PC-3 (cell line): ENCODE measurements around the gene NASP. TPM values are rescaled to one million over a fixed set of nuclear protein-coding genes. Genes with fewer than 3 reads are reported as not detected.

Source experiments
- ATAC-seq: fragments of 200-7000 bp; cut with Tn5 transposase; 2 replicates; pipeline ENCODE4 v1.9.1; 2020; ENCODE audit warnings: mild to moderate bottlenecking, moderate library complexity
- BruUV-seq: library from RNA; stranded (reverse); fragments of 400-500 nt; replicated peaks from 2 replicates; lab custom pipeline; 2021; lab: Mats Ljungman, UMichigan
- CTCF ChIA-PET: fragments of 300-600 bp; sonication (Branson Sonifier 250); formaldehyde crosslinking; loops from one replicate; lab custom pipeline; 2022; ENCODE audit warnings: antibody characterized with exemption; lab: Charles Lee
- POLR2A ChIA-PET: fragments of 300-600 bp; sonication (Branson Sonifier 250); formaldehyde crosslinking; loops from one replicate; lab custom pipeline; 2022; ENCODE audit warnings: antibody characterized with exemption; ENCODE audit not compliant: unreplicated experiment; lab: Charles Lee
- DNase-seq: peaks from one replicate; pipeline ENCODE4 v3.0.0-alpha.2; 2015
- H2AFZ ChIP-seq: fragments of 300-600 bp; sonication (generic); 2 replicates; pipeline ENCODE4 v1.6.0; 2016; ENCODE audit warnings: antibody characterized with exemption, low read length
- H3F3A ChIP-seq: fragments of 300-600 bp; sonication (generic); one replicate; pipeline ENCODE4 v1.6.0; 2017; ENCODE audit warnings: antibody characterized with exemption, low read length, control low read depth, mild to moderate bottlenecking; ENCODE audit not compliant: unreplicated experiment
- H3K27ac ChIP-seq: fragments of 300-600 bp; sonication (generic); 2 replicates; pipeline ENCODE4 v1.5.1; 2016; ENCODE audit warnings: mild to moderate bottlenecking, low read length
- H3K27me3 ChIP-seq: fragments of 300-600 bp; sonication (generic); 2 replicates; pipeline ENCODE4 v1.6.1; 2016; ENCODE audit warnings: low read length, mixed read lengths
- H3K36me3 ChIP-seq: fragments of 300-600 bp; sonication (generic); 2 replicates; pipeline ENCODE4 v1.6.1; 2016; ENCODE audit warnings: low read depth, mixed run types, low read length, mixed read lengths
- H3K4me1 ChIP-seq: fragments of 300-600 bp; sonication (generic); 2 replicates; pipeline ENCODE4 v1.5.1; 2016; ENCODE audit warnings: low read length; ENCODE audit not compliant: insufficient read depth
- H3K4me2 ChIP-seq: fragments of 300-600 bp; sonication (generic); 2 replicates; pipeline ENCODE4 v1.6.0; 2016; ENCODE audit warnings: low read length
- H3K4me3 ChIP-seq: fragments of 300-600 bp; sonication (generic); 2 replicates; pipeline ENCODE4 v1.5.1; 2016; ENCODE audit warnings: mild to moderate bottlenecking, low read length, mixed read lengths
- H3K79me2 ChIP-seq: fragments of 300-600 bp; sonication (generic); 2 replicates; pipeline ENCODE4 v1.6.1; 2017; ENCODE audit warnings: low read length, mixed read lengths
- H3K9ac ChIP-seq: fragments of 300-600 bp; sonication (generic); 2 replicates; pipeline ENCODE4 v1.6.0; 2016; ENCODE audit warnings: mild to moderate bottlenecking, low read length
- H3K9me2 ChIP-seq: fragments of 300-600 bp; sonication (generic); replicated peaks from 2 replicates; pipeline ENCODE4 v1.6.1; 2016; ENCODE audit warnings: mixed run types, low read length, mixed read lengths
- H3K9me3 ChIP-seq: fragments of 300-600 bp; sonication (generic); 2 replicates; pipeline ENCODE4 v1.6.1; 2016; ENCODE audit warnings: low read length, mixed read lengths
- H4K20me1 ChIP-seq: fragments of 300-600 bp; sonication (generic); 2 replicates; pipeline ENCODE4 v1.6.1; 2016; ENCODE audit warnings: low read length, mixed read lengths
- CTCF ChIP-seq: fragments of 300-600 bp; sonication (generic); conservative IDR thresholded peaks from 2 replicates; pipeline ENCODE4 v1.5.1; 2017; ENCODE audit warnings: antibody characterized with exemption, low read depth, mild to moderate bottlenecking, low read length
- EZH2 ChIP-seq: fragments of 300-600 bp; sonication (generic); IDR thresholded peaks from one replicate; pipeline ENCODE4 v1.6.1; 2017; ENCODE audit warnings: antibody characterized with exemption, mild to moderate bottlenecking, low read length; ENCODE audit not compliant: unreplicated experiment
- EZH2phosphoT487 ChIP-seq: fragments of 300-600 bp; sonication (generic); IDR thresholded peaks from 2 replicates; pipeline ENCODE4 v1.6.1; 2018; ENCODE audit warnings: mild to moderate bottlenecking, antibody characterized with exemption, low read length, borderline replicate concordance
- intact Hi-C: fragments of 100-400 bp; cut with micrococcal nuclease; formaldehyde crosslinking; loops from 2 replicates; pipeline ENCODE4 v1.9.0; 2023
- total RNA-seq: library from RNA; depleted of rRNA; stranded (reverse); fragments of >200 nt; gene quantifications from 2 replicates; pipeline ENCODE4 v1.2.3, GENCODE V29; 2014

Gene NASP
- total RNA-seq, 1 experiment from 2014 or later = 119 TPM

- Histone ChIP-seq H2AFZ (no peak overlapping the region), H3K27ac (no peak overlapping the region), H3K4me1 (no peaks in the 10 kb centered on the region), H4K20me1 (0 out of 2 replicates have a peak, but pooled peaks cover 18% of the 10 kb centered on the region), H3K4me2 (no peak overlapping the region), H3K79me2 (peaks cover 41% of the 10 kb centered on the region), H3K36me3 (peaks cover 57% of the 10 kb centered on the region), H3K9me2 (no peaks in the 10 kb centered on the region), H3F3A (no peaks in the 10 kb centered on the region), H3K4me3 (no peak overlapping the region), H3K27me3 (no peaks in the 10 kb centered on the region), H3K9ac (no peak overlapping the region), H3K9me3 (no peaks in the 10 kb centered on the region)
- ChIA-PET POLR2A (no interaction called here), CTCF (no interaction called here)
- DNase-seq = no peak
- ATAC-seq = no peak
- no TSS peak for BruUV-seq
- TF ChIP-seq CTCF (no peak), EZH2phosphoT487 (no peak), EZH2 (no peak)
- intact Hi-C loops = no loop called here
Observed at GRCh38 chr1:45659222-45659621, 75.4 kb downstream of the NASP start.

DNA sequence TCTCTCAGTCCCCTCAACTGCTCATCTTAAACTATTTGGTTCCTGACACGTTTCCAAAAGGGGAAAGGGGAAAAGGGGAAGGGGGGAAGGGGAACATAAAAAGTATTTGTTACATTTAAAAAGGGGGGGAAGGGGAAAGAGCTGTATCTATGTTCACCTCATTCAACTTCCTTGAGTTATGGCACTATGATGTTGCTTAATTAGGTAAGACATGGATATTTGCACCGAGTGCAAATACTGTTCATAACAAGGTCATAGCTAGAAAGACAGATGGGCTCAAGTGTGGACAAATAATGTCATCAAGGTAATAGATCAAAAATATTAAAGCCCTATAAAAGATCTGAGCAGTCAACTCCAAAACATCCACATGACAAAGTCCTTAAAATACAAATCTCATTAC, 76.5 kb downstream of the NASP start:
- Histone ChIP-seq H2AFZ (no peak overlapping the region), H3K4me1 (no peaks in the 10 kb centered on the region), H3K79me2 (peaks cover 49% of the 10 kb centered on the region), H3K4me3 (no peak overlapping the region), H3F3A (no peaks in the 10 kb centered on the region), H3K4me2 (no peak overlapping the region), H4K20me1 (0 out of 2 replicates have a peak, but pooled peaks cover 18% of the 10 kb centered on the region), H3K9me3 (no peaks in the 10 kb centered on the region), H3K27me3 (no peaks in the 10 kb centered on the region), H3K36me3 (peaks cover 46% of the 10 kb centered on the region), H3K9ac (no peak overlapping the region), H3K27ac (no peak overlapping the region), H3K9me2 (no peaks in the 10 kb centered on the region)
- ATAC-seq = no peak
- TF ChIP-seq EZH2 (no peak), CTCF (no peak), EZH2phosphoT487 (no peak)
- BruUV-seq = no TSS peak
- intact Hi-C loops = no loop called here
- no peak for DNase-seq
- POLR2A ChIA-PET = no interaction called here
- CTCF ChIA-PET = no interaction called here

GRCh38 chr1:45666836-45667235, 83.0 kb downstream of the NASP start:
- Histone ChIP-seq H3K4me2 (no peak overlapping the region), H3K27me3 (no peaks in the 10 kb centered on the region), H4K20me1 (peaks cover 51% of the 10 kb centered on the region), H3F3A (no peaks in the 10 kb centered on the region), H3K4me1 (no peaks in the 10 kb centered on the region), H3K4me3 (no peak overlapping the region), H3K9me2 (no peaks in the 10 kb centered on the region), H3K36me3 (peaks cover 8% of the 10 kb centered on the region; the same call in 1 of the 2 replicates), H3K79me2 (peaks cover 98% of the 10 kb centered on the region), H2AFZ (no peak overlapping the region), H3K9me3 (no peaks in the 10 kb centered on the region), H3K9ac (no peak overlapping the region), H3K27ac (no peak overlapping the region)
- ATAC-seq (no peak), DNase-seq (no peak)
- ChIA-PET POLR2A (no interaction called here), CTCF (no interaction called here)
- TF ChIP-seq EZH2 (no peak), EZH2phosphoT487 (no peak), CTCF (no peak)
- no TSS peak for BruUV-seq
- intact Hi-C loops = no loop called here
